Naive B cell (primary cell): Measurements from ENCODE around the gene NR1H4. TPM values are rescaled to one million over a fixed set of nuclear protein-coding genes. Genes with fewer than 3 reads are reported as not detected.

ENCODE experiments used
- ATAC-seq, 2 donors: fragments of 150-1000 bp; cut with Tn5 transposase; 2 replicates each; pipeline ENCODE4 v1.10.0; 2021; ENCODE audit warnings: low read depth in 2 of 2, mild to moderate bottlenecking in 2 of 2, moderate library complexity in 2 of 2
- DNase-seq: peaks from one replicate; pipeline ENCODE4 v3.0.0; 2022
- H3K27ac Mint-ChIP-seq, 6 donors: one replicate each; pipeline ENCODE4 v1.8.0; 2020 to 2022; ENCODE audit warnings: mild to moderate bottlenecking in 6 of 6, mixed read lengths in 6 of 6, moderate library complexity in 5 of 6, inconsistent platforms in 2 of 6
- H3K27me3 Mint-ChIP-seq, 3 donors: one replicate each; pipeline ENCODE4 v1.8.0; 2021 to 2022; ENCODE audit warnings: mixed read lengths in 3 of 3, mild to moderate bottlenecking in 1 of 3
- H3K36me3 Mint-ChIP-seq, 2 donors: one replicate each; pipeline ENCODE4 v1.8.0; 2020 to 2022; ENCODE audit warnings: mixed read lengths in 2 of 2, inconsistent platforms in 1 of 2, mild to moderate bottlenecking in 1 of 2
- H3K4me1 Mint-ChIP-seq, 3 donors: one replicate each; pipeline ENCODE4 v1.8.0; 2020 to 2022; ENCODE audit warnings: mixed read lengths in 3 of 3, inconsistent platforms in 1 of 3, mild to moderate bottlenecking in 1 of 3, moderate library complexity in 1 of 3
- H3K4me3 Mint-ChIP-seq, 8 donors: one replicate each; pipeline ENCODE4 v1.8.0; 2020 to 2022; ENCODE audit warnings: mild to moderate bottlenecking in 8 of 8, mixed read lengths in 8 of 8, moderate library complexity in 8 of 8, inconsistent platforms in 2 of 8
- H3K9me3 Mint-ChIP-seq, 7 donors: one replicate each; pipeline ENCODE4 v1.8.0; 2020 to 2022; ENCODE audit warnings: mixed read lengths in 7 of 7, mild to moderate bottlenecking in 5 of 7, inconsistent platforms in 2 of 7, moderate library complexity in 1 of 7
- polyA plus RNA-seq, 6 donors: library from polyadenylated mRNA; unstranded; fragments of 300-500 nt; fragmentation: Illumina TruSeq; gene quantifications; one replicate each; pipeline ENCODE4 v1.2.3, GENCODE V29; 2021; ENCODE audit warnings: low read depth in 6 of 6

NR1H4 gene
- polyA plus RNA-seq, 6 donors from 2014 or later, result not detected

DNA sequence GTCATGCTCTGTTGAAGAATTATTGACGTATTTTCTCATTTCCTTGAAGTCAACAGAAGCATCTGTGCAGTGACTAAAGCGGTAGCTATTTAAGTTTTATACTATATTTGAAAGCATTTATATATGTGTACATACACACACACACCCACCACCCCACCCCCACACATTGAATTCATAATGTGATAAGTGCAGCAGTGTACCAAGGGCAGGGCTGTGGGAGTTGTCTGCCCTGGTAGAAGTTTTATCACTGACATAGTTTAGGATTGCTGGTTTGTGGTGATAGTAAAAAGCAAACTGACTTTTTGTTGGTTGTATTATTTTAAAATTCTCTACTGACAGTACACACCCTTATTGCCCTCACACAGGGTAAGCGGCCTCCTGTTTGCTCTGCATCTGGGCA lies 138.9 kb downstream of the NR1H4 start:
- peaks cover 0 to 10% (median 8%) of the 10 kb centered on the region in 3 donors for H3K4me1 Mint-ChIP-seq
- no peak overlapping the region for H3K27ac Mint-ChIP-seq
- ATAC-seq (no peak), DNase-seq (no peak)
- H3K27me3 Mint-ChIP-seq, result no peaks in the 10 kb centered on the region
- H3K9me3 Mint-ChIP-seq, result peaks cover 0 to 3% (median 2%) of the 10 kb centered on the region in 7 donors
- H3K36me3 Mint-ChIP-seq, result peaks cover 0 to 2% of the 10 kb centered on the region in 2 donors
- no peak overlapping the region for H3K4me3 Mint-ChIP-seq

Other genes with a start within 250 kb of the NR1H4 start
- 1 to 10 TPM in 3 of 6 donors, under 1 TPM in 1, not detected in 2; 0.62 to 2.0 (median 1.2) TPM for gene DEPDC4, start 206.8 kb upstream of the NR1H4 start, polyA plus RNA-seq
- 10 to 100 TPM; 18.9 to 25.1 (median 21.7) TPM for gene SCYL2, start 206.7 kb upstream of the NR1H4 start, polyA plus RNA-seq
- not detected for gene SLC17A8, start 116.8 kb upstream of the NR1H4 start, polyA plus RNA-seq
- not detected for gene GAS2L3, start 99.8 kb downstream of the NR1H4 start, polyA plus RNA-seq